Neural progenitor cell (in vitro differentiated cells): ENCODE data around the gene HSDL2. TPM values are rescaled to one million over a fixed set of nuclear protein-coding genes. Genes with fewer than 3 reads are reported as not detected.

ENCODE experiments used
- DNase-seq: peaks from one replicate; pipeline ENCODE4 v3.0.0-alpha.2; 2016; ENCODE audit warnings: low spot score
- H2AFZ ChIP-seq: fragments of 200-600 bp; sonication (generic); replicated peaks from 2 replicates; pipeline ENCODE4 v1.6.1; 2016; ENCODE audit warnings: antibody characterized with exemption
- H3F3A ChIP-seq: fragments of 200-600 bp; sonication (generic); 2 replicates; pipeline ENCODE4 v1.6.1; 2016; ENCODE audit warnings: antibody characterized with exemption, low read depth
- H3K27ac ChIP-seq: fragments of 200-600 bp; sonication (generic); 2 replicates; pipeline ENCODE4 v1.5.1; 2016; ENCODE audit warnings: mild to moderate bottlenecking
- H3K27me3 ChIP-seq: fragments of 200-600 bp; sonication (generic); 2 replicates; pipeline ENCODE4 v1.6.1; 2016; ENCODE audit warnings: mild to moderate bottlenecking, moderate library complexity
- H3K36me3 ChIP-seq: fragments of 200-600 bp; sonication (generic); 2 replicates; pipeline ENCODE4 v1.5.1; 2016
- H3K4me1 ChIP-seq: fragments of 200-600 bp; sonication (generic); 2 replicates; pipeline ENCODE4 v1.6.1; 2016; ENCODE audit warnings: mixed run types
- H3K4me2 ChIP-seq: fragments of 200-600 bp; sonication (generic); 2 replicates; pipeline ENCODE4 v1.6.1; 2016
- H3K4me3 ChIP-seq: fragments of 200-600 bp; sonication (generic); 2 replicates; pipeline ENCODE4 v1.5.1; 2016
- H3K79me2 ChIP-seq: fragments of 200-600 bp; sonication (generic); 2 replicates; pipeline ENCODE4 v1.6.1; 2016; ENCODE audit warnings: low read depth
- H3K9ac ChIP-seq: fragments of 200-600 bp; sonication (generic); 2 replicates; pipeline ENCODE4 v1.6.1; 2016
- H3K9me3 ChIP-seq: fragments of 200-600 bp; sonication (generic); 2 replicates; pipeline ENCODE4 v1.5.1; 2016; ENCODE audit warnings: low read depth
- H4K20me1 ChIP-seq: fragments of 200-600 bp; sonication (generic); 2 replicates; pipeline ENCODE4 v1.6.1; 2016; ENCODE audit warnings: low read depth
- H3K27ac Mint-ChIP-seq: 3 replicates; pipeline ENCODE4 v1.8.0; 2021; ENCODE audit warnings: mixed read lengths
- H3K27me3 Mint-ChIP-seq: 2 replicates; pipeline ENCODE4 v1.8.0; 2022; ENCODE audit warnings: low read depth, mild to moderate bottlenecking, inconsistent platforms, moderate library complexity, mixed read lengths; ENCODE audit not compliant: insufficient read depth
- H3K36me3 Mint-ChIP-seq: 3 replicates; pipeline ENCODE4 v1.8.0; 2021; ENCODE audit warnings: mixed read lengths
- H3K4me1 Mint-ChIP-seq: 3 replicates; pipeline ENCODE4 v1.8.0; 2021; ENCODE audit warnings: mixed read lengths
- H3K4me3 Mint-ChIP-seq: 3 replicates; pipeline ENCODE4 v1.8.0; 2021; ENCODE audit warnings: mild to moderate bottlenecking, moderate library complexity, mixed read lengths
- H3K9me3 Mint-ChIP-seq: 3 replicates; pipeline ENCODE4 v1.8.0; 2020; ENCODE audit warnings: mixed read lengths
- EZH2 ChIP-seq: fragments of 200-600 bp; sonication (generic); IDR thresholded peaks from 2 replicates; pipeline ENCODE4 v1.6.1; 2017; ENCODE audit warnings: antibody characterized with exemption, mild to moderate bottlenecking, moderate library complexity
- EZH2phosphoT487 ChIP-seq: fragments of 200-600 bp; sonication (generic); IDR thresholded peaks from 2 replicates; pipeline ENCODE4 v1.6.1; 2017; ENCODE audit warnings: antibody characterized with exemption
- total RNA-seq: library from RNA; depleted of rRNA; stranded (reverse); fragments of >200 nt; gene quantifications from 2 replicates; pipeline ENCODE4 v1.2.3, GENCODE V29; 2015; ENCODE audit warnings: low replicate concordance
- TF ChIP-seq, protein P1 (sequence below): fragments of 200-600 bp; sonication (generic); IDR thresholded peaks from 2 replicates; pipeline ENCODE4 v1.5.1; 2017; ENCODE audit warnings: antibody characterized with exemption, mild to moderate bottlenecking

The HSDL2 gene
- total RNA-seq, 1 donor from 2014 or later, result 23.8 TPM

DNA sequence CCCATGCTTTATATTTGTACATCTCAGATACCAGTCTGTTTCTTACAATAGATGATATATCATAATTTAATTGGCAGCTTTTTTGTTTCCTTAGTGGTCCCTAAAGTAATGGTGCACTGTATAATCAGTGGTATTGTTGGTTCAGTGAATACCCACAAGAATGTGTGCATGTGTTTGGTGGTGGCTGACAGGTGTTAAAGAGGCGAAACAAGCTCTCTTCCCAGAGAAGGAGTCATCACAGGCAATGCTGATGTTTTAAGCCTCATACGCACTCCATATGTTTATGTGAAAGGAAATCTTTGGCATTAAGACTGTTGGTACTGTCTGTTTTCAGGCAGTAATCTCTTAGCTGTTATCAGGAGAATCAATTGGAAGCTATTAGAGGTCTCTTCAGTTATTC is 57.5 kb downstream of the HSDL2 start:
- no peaks in the 10 kb centered on the region for H3K4me1 Mint-ChIP-seq
- H3K4me1 ChIP-seq, result no peaks in the 10 kb centered on the region
- H3K79me2 ChIP-seq, result no peaks in the 10 kb centered on the region
- H3K27ac ChIP-seq, result no peak overlapping the region
- no peak overlapping the region for H3K9ac ChIP-seq
- peaks cover 13% of the 10 kb centered on the region for H3K36me3 Mint-ChIP-seq
- H3K27me3 ChIP-seq, result no peaks in the 10 kb centered on the region
- no peak overlapping the region for H3K4me3 Mint-ChIP-seq
- no peak overlapping the region for H3K4me3 ChIP-seq
- DNase-seq, result no peak
- H3K9me3 ChIP-seq, result no peaks in the 10 kb centered on the region
- no peaks in the 10 kb centered on the region for H3F3A ChIP-seq
- TF ChIP-seq, protein P1, sequence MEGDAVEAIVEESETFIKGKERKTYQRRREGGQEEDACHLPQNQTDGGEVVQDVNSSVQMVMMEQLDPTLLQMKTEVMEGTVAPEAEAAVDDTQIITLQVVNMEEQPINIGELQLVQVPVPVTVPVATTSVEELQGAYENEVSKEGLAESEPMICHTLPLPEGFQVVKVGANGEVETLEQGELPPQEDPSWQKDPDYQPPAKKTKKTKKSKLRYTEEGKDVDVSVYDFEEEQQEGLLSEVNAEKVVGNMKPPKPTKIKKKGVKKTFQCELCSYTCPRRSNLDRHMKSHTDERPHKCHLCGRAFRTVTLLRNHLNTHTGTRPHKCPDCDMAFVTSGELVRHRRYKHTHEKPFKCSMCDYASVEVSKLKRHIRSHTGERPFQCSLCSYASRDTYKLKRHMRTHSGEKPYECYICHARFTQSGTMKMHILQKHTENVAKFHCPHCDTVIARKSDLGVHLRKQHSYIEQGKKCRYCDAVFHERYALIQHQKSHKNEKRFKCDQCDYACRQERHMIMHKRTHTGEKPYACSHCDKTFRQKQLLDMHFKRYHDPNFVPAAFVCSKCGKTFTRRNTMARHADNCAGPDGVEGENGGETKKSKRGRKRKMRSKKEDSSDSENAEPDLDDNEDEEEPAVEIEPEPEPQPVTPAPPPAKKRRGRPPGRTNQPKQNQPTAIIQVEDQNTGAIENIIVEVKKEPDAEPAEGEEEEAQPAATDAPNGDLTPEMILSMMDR, result no peak
- TF ChIP-seq EZH2phosphoT487 (no peak), EZH2 (no peak)
- H3K36me3 ChIP-seq, result no peaks in the 10 kb centered on the region
- no peaks in the 10 kb centered on the region for H3K27me3 Mint-ChIP-seq
- H2AFZ ChIP-seq, result no peak overlapping the region
- H3K27ac Mint-ChIP-seq, result no peak overlapping the region
- no peak overlapping the region for H3K4me2 ChIP-seq
- no peaks in the 10 kb centered on the region for H4K20me1 ChIP-seq
- no peaks in the 10 kb centered on the region for H3K9me3 Mint-ChIP-seq

DNA sequence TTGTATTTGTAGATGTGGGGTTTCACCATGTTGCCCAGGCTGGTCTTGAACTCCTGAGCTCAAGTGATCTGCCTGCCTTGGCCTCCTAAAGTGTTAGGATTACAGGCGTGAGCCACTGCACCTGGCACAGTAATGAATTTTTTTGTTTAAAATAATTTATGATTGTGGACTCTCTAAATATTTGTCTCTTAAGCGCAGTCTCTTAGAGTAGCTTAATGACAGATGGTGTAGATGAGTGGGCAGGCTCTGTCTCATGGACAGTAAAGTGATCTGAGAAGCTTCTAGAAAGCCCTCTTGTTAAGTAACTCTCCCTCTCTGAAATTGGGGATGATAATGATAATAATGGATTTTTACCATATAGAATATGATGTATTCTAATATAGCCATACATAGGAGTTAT is 59.3 kb downstream of the HSDL2 start:
- Histone ChIP-seq H3K4me3 (no peak overlapping the region), H3K9ac (no peak overlapping the region), H2AFZ (no peak overlapping the region), H4K20me1 (no peaks in the 10 kb centered on the region), H3K4me2 (no peak overlapping the region), H3K27ac (no peak overlapping the region), H3K4me1 (no peaks in the 10 kb centered on the region), H3F3A (no peaks in the 10 kb centered on the region), H3K79me2 (no peaks in the 10 kb centered on the region), H3K9me3 (no peaks in the 10 kb centered on the region), H3K27me3 (no peaks in the 10 kb centered on the region), H3K36me3 (no peaks in the 10 kb centered on the region)
- no peak overlapping the region for H3K4me3 Mint-ChIP-seq
- TF ChIP-seq, protein P1, result no peak
- no peak for TF ChIP-seq EZH2
- no peak for TF ChIP-seq EZH2phosphoT487
- no peaks in the 10 kb centered on the region for H3K4me1 Mint-ChIP-seq
- peaks cover 8% of the 10 kb centered on the region for H3K36me3 Mint-ChIP-seq
- H3K27ac Mint-ChIP-seq, result no peak overlapping the region
- no peaks in the 10 kb centered on the region for H3K27me3 Mint-ChIP-seq
- no peaks in the 10 kb centered on the region for H3K9me3 Mint-ChIP-seq
- DNase-seq, result no peak

DNA sequence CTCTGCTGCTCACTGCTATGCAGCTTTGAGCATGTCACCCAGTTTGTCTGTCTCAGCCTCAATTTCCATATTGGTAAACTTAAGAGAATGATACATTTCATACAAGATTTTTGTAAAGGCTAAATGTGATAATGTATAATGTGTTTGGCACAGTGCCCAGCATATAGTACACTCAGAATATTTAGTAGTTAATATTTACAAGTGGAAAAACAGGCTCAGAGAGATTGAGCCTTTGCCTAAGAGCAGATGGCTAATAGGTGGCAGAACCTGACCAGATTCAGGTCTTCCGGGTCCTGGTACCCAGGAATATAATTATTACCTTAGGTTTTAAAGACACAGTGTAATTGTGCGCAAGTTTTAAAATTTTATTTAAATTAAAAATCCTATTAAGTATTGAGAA is 59.9 kb downstream of the HSDL2 start:
- Histone ChIP-seq H3K9me3 (no peaks in the 10 kb centered on the region), H3K4me2 (no peak overlapping the region), H3K4me1 (no peaks in the 10 kb centered on the region), H4K20me1 (no peaks in the 10 kb centered on the region), H3F3A (no peaks in the 10 kb centered on the region), H3K27me3 (no peaks in the 10 kb centered on the region), H3K27ac (no peak overlapping the region), H3K79me2 (no peaks in the 10 kb centered on the region), H3K36me3 (no peaks in the 10 kb centered on the region), H3K9ac (no peak overlapping the region), H3K4me3 (no peak overlapping the region), H2AFZ (no peak overlapping the region)
- TF ChIP-seq, protein P1, result no peak
- TF ChIP-seq EZH2 (no peak), EZH2phosphoT487 (no peak)
- Mint-ChIP-seq H3K4me3 (no peak overlapping the region), H3K9me3 (no peaks in the 10 kb centered on the region), H3K36me3 (peaks cover 8% of the 10 kb centered on the region), H3K27me3 (no peaks in the 10 kb centered on the region), H3K4me1 (no peaks in the 10 kb centered on the region), H3K27ac (no peak overlapping the region)
- no peak for DNase-seq

DNA sequence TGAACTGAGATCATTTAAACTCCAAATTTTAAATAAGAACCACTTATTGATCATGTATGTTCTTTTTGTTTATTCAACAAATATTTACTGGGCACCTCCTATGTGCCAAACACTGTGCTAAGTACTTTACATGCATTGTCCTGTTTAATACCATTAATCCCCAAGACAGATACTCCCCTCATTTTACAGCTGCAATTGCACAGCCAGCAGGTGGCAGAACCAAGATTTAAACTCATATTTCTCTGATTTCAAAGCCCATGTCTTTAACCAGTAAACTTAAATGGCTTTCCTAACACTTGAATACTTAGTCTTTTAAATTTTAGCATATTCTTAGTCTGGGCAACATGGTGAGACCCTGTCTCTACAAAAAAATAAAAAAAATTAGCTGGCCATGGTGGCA is 63.3 kb downstream of the HSDL2 start:
- no peaks in the 10 kb centered on the region for H3K36me3 ChIP-seq
- H3K27me3 Mint-ChIP-seq, result no peaks in the 10 kb centered on the region
- no peaks in the 10 kb centered on the region for H3K4me1 ChIP-seq
- H3F3A ChIP-seq, result no peaks in the 10 kb centered on the region
- no peak overlapping the region for H3K4me2 ChIP-seq
- H3K27me3 ChIP-seq, result no peaks in the 10 kb centered on the region
- H3K4me1 Mint-ChIP-seq, result no peaks in the 10 kb centered on the region
- H3K9me3 Mint-ChIP-seq, result no peaks in the 10 kb centered on the region
- no peaks in the 10 kb centered on the region for H4K20me1 ChIP-seq
- H3K27ac ChIP-seq, result no peak overlapping the region
- no peak overlapping the region for H3K4me3 Mint-ChIP-seq
- H2AFZ ChIP-seq, result no peak overlapping the region
- no peaks in the 10 kb centered on the region for H3K9me3 ChIP-seq
- peaks cover 13% of the 10 kb centered on the region for H3K36me3 Mint-ChIP-seq
- DNase-seq, result peak; percentile 4
- no peaks in the 10 kb centered on the region for H3K79me2 ChIP-seq
- H3K27ac Mint-ChIP-seq, result no peak overlapping the region
- H3K9ac ChIP-seq, result no peak overlapping the region
- no peak overlapping the region for H3K4me3 ChIP-seq
- TF ChIP-seq EZH2, result no peak
- TF ChIP-seq, protein P1, result peak; percentile 43
- TF ChIP-seq EZH2phosphoT487, result no peak
